KMS-11 (cell line): ENCODE data around the gene CTSO.

Experiments used
- H2AFZ ChIP-seq: fragments of 200-600 bp; sonication (generic); 2 replicates; pipeline ENCODE4 v1.6.1; 2016; ENCODE audit warnings: antibody characterized with exemption, mixed run types, low read depth
- H3K27ac ChIP-seq: fragments of 200-600 bp; sonication (generic); 2 replicates; pipeline ENCODE4 v1.6.1; 2016; ENCODE audit warnings: mild to moderate bottlenecking, mixed run types
- H3K27me3 ChIP-seq: fragments of 200-600 bp; sonication (generic); 2 replicates; pipeline ENCODE4 v1.6.1; 2017; ENCODE audit warnings: mild to moderate bottlenecking, low read depth, mixed run types, moderate library complexity; ENCODE audit not compliant: insufficient read depth
- H3K36me3 ChIP-seq: fragments of 200-600 bp; sonication (generic); 2 replicates; pipeline ENCODE4 v1.6.1; 2017; ENCODE audit warnings: mild to moderate bottlenecking, mixed run types; ENCODE audit not compliant: insufficient read depth
- H3K4me1 ChIP-seq: fragments of 200-600 bp; sonication (generic); 2 replicates; pipeline ENCODE4 v1.6.1; 2016; ENCODE audit warnings: mild to moderate bottlenecking, low read depth, mixed run types; ENCODE audit not compliant: poor library complexity, severe bottlenecking
- H3K4me2 ChIP-seq: fragments of 200-600 bp; sonication (generic); 2 replicates; pipeline ENCODE4 v1.7.0; 2016; ENCODE audit warnings: mild to moderate bottlenecking, mixed run types
- H3K4me3 ChIP-seq: fragments of 200-600 bp; sonication (generic); IDR thresholded peaks from 2 replicates; pipeline ENCODE4 v1.6.1; 2017; ENCODE audit warnings: low read depth, low read length, mixed read lengths; ENCODE audit not compliant: insufficient read depth
- H3K79me2 ChIP-seq: fragments of 200-600 bp; sonication (generic); 2 replicates; pipeline ENCODE4 v1.6.1; 2016; ENCODE audit warnings: low read depth, mixed run types; ENCODE audit not compliant: insufficient read depth
- H3K9ac ChIP-seq: fragments of 200-600 bp; sonication (generic); 2 replicates; pipeline ENCODE4 v1.6.1; 2016; ENCODE audit warnings: mild to moderate bottlenecking, mixed run types
- H4K20me1 ChIP-seq: fragments of 200-600 bp; sonication (generic); 2 replicates; pipeline ENCODE4 v1.6.1; 2016; ENCODE audit warnings: mild to moderate bottlenecking, mixed run types; ENCODE audit not compliant: insufficient read depth
- CTCF ChIP-seq: fragments of 200-600 bp; sonication (generic); conservative IDR thresholded peaks from 2 replicates; pipeline ENCODE4 v1.6.1; 2017; ENCODE audit warnings: low read depth, mild to moderate bottlenecking, antibody characterized with exemption, low read length, moderate library complexity, mixed read lengths

CTSO gene

GRCh38 chr4:155954939-155955338 is 1.3 kb upstream of the CTSO start:
- no peak overlapping the region for H2AFZ ChIP-seq
- no peak overlapping the region for H3K27ac ChIP-seq
- H3K4me3 ChIP-seq = no peak overlapping the region
- no peaks in the 10 kb centered on the region for H3K27me3 ChIP-seq
- H3K4me1 ChIP-seq = peaks cover 15% of the 10 kb centered on the region
- H3K79me2 ChIP-seq = no peaks in the 10 kb centered on the region
- no peak for TF ChIP-seq CTCF
- H3K36me3 ChIP-seq = no peaks in the 10 kb centered on the region
- H3K9ac ChIP-seq = no peak overlapping the region
- no peaks in the 10 kb centered on the region for H4K20me1 ChIP-seq
- no peak overlapping the region for H3K4me2 ChIP-seq

DNA sequence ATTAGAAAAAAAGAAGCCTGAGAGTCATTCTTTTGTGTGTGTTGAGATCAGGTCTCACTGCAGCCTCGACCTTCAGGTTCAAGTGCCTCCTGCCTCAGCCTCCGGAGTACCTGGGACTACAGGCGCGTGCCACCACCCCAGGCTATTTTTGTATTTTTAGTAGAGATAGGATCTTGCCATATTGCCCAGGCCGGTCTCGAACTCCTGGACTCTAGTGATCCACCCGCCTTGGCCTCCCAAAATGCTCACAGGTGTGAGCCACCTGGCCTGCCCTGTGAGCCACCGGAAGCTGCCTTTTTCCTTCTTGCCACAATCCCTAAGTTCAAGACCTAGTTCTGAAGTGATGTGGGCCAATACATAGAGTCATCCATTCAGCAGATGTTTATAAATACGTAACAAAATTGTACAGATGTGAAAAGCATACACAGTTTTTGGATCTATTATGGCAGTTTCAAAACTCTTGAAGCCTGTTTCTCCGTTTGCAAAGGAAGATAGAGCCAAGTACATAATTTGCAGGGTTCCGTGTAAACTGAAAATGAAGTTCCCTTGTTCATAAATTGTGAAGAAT is 536 bp upstream of the CTSO start:
- no peak for TF ChIP-seq CTCF
- Histone ChIP-seq H3K27me3 (no peaks in the 10 kb centered on the region), H3K36me3 (no peaks in the 10 kb centered on the region), H3K9ac (peak overlapping the region; percentile 99), H3K27ac (peak overlapping the region; percentile 99), H3K4me1 (peaks cover 15% of the 10 kb centered on the region), H3K4me3 (no peak overlapping the region), H4K20me1 (no peaks in the 10 kb centered on the region), H2AFZ (peak overlapping the region; percentile 100), H3K79me2 (no peaks in the 10 kb centered on the region), H3K4me2 (peak overlapping the region; percentile 72)

- Histone ChIP-seq H2AFZ (peak overlapping the region; percentile 6; the same call in 1 of the 2 replicates), H3K9ac (peak overlapping the region; percentile 99; the same call in 1 of the 2 replicates), H3K79me2 (no peaks in the 10 kb centered on the region), H3K36me3 (no peaks in the 10 kb centered on the region), H3K27ac (no peak overlapping the region; the same call in 1 of the 2 replicates), H3K4me1 (peaks cover 15% of the 10 kb centered on the region), H3K27me3 (no peaks in the 10 kb centered on the region), H3K4me3 (no peak overlapping the region), H3K4me2 (peak overlapping the region; percentile 25; the same call in 1 of the 2 replicates), H4K20me1 (no peaks in the 10 kb centered on the region)
- TF ChIP-seq CTCF = no peak
These were observed 1.2 kb downstream of the CTSO start for GRCh38 chr4:155952501-155952901.

GRCh38 chr4:155950461-155950860 is 3.2 kb downstream of the CTSO start:
- Histone ChIP-seq H3K4me1 (peaks cover 15% of the 10 kb centered on the region), H3K4me2 (no peak overlapping the region), H3K27ac (no peak overlapping the region), H3K9ac (no peak overlapping the region), H3K79me2 (no peaks in the 10 kb centered on the region), H3K4me3 (no peak overlapping the region), H2AFZ (no peak overlapping the region), H3K36me3 (no peaks in the 10 kb centered on the region), H4K20me1 (no peaks in the 10 kb centered on the region), H3K27me3 (no peaks in the 10 kb centered on the region)
- TF ChIP-seq CTCF = no peak
